Measurements from ENCODE around the gene GABRD. TPM values are rescaled to one million over a fixed set of nuclear protein-coding genes. Genes with fewer than 3 reads are reported as not detected.

Gene GABRD
- total RNA-seq, 6 experiments from 2014 or later = 0.55 TPM; not detected in 5

DNA sequence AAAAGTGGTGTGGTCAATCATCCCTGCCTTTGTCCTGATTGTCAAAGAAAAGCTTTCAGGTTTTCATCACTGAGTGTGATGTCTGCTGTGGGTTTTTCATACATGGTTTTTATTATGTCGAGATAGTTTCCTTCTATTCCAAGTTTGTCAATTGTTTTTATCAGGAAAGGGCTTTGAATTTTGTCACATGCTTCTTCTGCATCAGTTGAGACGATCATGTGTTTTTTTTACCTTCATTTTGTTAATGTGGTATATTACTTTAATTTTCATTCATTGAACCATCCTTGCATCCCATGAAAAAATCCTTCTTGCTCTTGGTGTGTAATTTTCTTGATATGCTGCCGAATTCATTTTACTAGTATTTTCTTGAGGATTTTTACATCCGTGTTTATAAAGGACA, 46.6 kb downstream of the GABRD start:
- ATAC-seq = no peak

DNA sequence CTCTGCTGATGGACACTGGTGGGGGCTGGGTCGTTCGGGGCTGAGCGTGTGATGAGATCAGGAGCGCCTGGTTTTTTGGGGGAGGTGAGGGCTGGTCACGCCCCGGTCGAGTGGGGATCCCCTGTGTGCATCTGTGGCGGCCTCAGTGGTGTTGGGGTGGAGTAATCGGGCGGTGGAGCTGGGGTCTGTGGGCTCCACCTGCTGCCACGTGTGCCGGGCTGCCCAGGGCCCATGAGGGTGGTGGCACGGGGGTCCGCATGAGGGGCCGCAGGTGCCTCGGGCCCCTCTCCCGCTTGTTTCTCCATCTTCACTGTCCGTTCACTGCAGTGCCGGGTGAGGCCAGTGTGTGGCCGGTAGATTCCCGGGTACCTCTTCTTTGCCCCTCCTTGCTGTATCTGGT, 48.2 kb downstream of the GABRD start:
- Histone ChIP-seq H3K4me3 (no peak overlapping the region), H3K36me3 (peaks cover 0 to 9% (median 0%) of the 10 kb centered on the region in 4 donors), H3K27ac (no peak overlapping the region), H3K4me1 (no peaks in the 10 kb centered on the region), H3K27me3 (no peaks in the 10 kb centered on the region), H3K9me3 (no peaks in the 10 kb centered on the region)
- no peak for DNase-seq
- TF ChIP-seq, protein P1, sequence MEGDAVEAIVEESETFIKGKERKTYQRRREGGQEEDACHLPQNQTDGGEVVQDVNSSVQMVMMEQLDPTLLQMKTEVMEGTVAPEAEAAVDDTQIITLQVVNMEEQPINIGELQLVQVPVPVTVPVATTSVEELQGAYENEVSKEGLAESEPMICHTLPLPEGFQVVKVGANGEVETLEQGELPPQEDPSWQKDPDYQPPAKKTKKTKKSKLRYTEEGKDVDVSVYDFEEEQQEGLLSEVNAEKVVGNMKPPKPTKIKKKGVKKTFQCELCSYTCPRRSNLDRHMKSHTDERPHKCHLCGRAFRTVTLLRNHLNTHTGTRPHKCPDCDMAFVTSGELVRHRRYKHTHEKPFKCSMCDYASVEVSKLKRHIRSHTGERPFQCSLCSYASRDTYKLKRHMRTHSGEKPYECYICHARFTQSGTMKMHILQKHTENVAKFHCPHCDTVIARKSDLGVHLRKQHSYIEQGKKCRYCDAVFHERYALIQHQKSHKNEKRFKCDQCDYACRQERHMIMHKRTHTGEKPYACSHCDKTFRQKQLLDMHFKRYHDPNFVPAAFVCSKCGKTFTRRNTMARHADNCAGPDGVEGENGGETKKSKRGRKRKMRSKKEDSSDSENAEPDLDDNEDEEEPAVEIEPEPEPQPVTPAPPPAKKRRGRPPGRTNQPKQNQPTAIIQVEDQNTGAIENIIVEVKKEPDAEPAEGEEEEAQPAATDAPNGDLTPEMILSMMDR (IDR thresholded peaks at IDR 0.05) = no peak
- TF ChIP-seq POLR2A (IDR thresholded peaks at IDR 0.05) = no peak
- ATAC-seq = no peak
- WGBS (ENCODE audit: insufficient coverage, low coverage, low lambda C conversion rate, missing lambda C conversion rate) = 94% methylated on average over 10 of the region's 21 CpGs
- intact Hi-C loops (cut with DNase I) = no loop called here

More for the DNA sequence above, 46.6 kb downstream of the GABRD start:
- DNase-seq = no peak
- no peak overlapping the region for H3K27ac ChIP-seq
- H3K27me3 ChIP-seq = no peaks in the 10 kb centered on the region
- intact Hi-C loops (cut with DNase I) = no loop called here
- H3K4me1 ChIP-seq = no peaks in the 10 kb centered on the region
- H3K9me3 ChIP-seq = no peaks in the 10 kb centered on the region
- TF ChIP-seq, protein P1 (IDR thresholded peaks at IDR 0.05) = no peak
- no peak for TF ChIP-seq POLR2A (IDR thresholded peaks at IDR 0.05)
- 95% methylated on average over 4 of the region's 4 CpGs for WGBS (ENCODE audit: insufficient coverage, low coverage, low lambda C conversion rate, missing lambda C conversion rate)
- H3K4me3 ChIP-seq = no peak overlapping the region
- H3K36me3 ChIP-seq = peaks cover 0 to 9% (median 0%) of the 10 kb centered on the region in 4 donors

DNA sequence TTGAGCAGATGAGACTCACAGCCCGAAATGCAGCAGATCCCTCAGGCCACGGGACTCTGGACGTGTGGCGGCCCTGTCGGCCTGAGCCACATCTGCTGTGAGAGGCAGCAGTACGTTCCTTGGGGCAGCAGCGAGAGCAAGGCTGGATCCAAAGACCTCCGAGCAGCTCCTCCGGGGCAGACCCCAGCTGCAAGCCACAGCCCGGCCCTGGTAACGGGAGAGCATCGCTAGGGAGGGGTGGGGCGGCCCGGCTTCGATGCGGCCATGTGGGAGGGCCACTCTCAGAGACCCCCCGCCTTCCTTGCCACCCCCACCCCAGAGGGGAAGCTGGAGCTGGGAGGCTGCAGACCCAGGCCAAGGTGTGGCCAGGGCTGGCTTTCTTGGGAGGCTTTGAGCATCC, 48.8 kb downstream of the GABRD start:
- intact Hi-C loops (cut with DNase I) = no loop called here

DNA sequence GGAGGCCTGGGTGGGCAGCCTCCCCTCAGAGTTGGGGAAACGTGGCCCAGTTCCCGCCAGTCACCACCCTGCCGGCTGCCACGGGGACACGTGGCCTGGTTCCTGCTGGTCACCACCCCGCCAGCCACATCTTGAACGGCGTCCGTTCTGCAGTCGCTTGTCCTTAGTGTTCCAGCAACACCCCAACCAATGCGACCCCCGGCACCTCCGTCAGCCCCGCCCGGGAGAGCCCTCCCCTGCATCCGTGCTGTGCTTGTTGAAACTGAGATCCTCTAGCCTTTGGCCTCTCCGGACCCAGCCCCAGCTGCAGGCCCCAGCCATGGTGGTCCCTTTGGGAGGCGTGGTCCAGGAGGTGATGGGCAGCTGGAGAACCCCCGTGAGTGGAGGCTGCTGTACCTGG, 49.8 kb downstream of the GABRD start:
- H3K4me1 ChIP-seq = no peaks in the 10 kb centered on the region
- no peaks in the 10 kb centered on the region for H3K9me3 ChIP-seq
- no peak overlapping the region for H3K4me3 ChIP-seq
- no peaks in the 10 kb centered on the region for H3K27me3 ChIP-seq
- H3K27ac ChIP-seq = no peak overlapping the region
- TF ChIP-seq, protein P1 (IDR thresholded peaks at IDR 0.05) = no peak
- no peak for TF ChIP-seq POLR2A (IDR thresholded peaks at IDR 0.05)
- intact Hi-C loops (cut with DNase I) = no loop called here
- no peak for DNase-seq
- peaks cover 0 to 9% (median 0%) of the 10 kb centered on the region in 4 donors for H3K36me3 ChIP-seq
- 100% methylated on average over 1 of the region's 19 CpGs for WGBS (ENCODE audit: insufficient coverage, low coverage, low lambda C conversion rate, missing lambda C conversion rate)
- ATAC-seq = no peak

More for the DNA sequence above, 48.8 kb downstream of the GABRD start:
- H3K27me3 ChIP-seq = no peaks in the 10 kb centered on the region
- H3K4me1 ChIP-seq = no peaks in the 10 kb centered on the region
- no peak for DNase-seq
- H3K4me3 ChIP-seq = no peak overlapping the region
- no peaks in the 10 kb centered on the region for H3K9me3 ChIP-seq
- WGBS (ENCODE audit: insufficient coverage, low coverage, low lambda C conversion rate, missing lambda C conversion rate) = no CpG with 5 or more reads among the region's 17 CpGs
- peaks cover 0 to 9% (median 0%) of the 10 kb centered on the region in 4 donors for H3K36me3 ChIP-seq
- TF ChIP-seq, protein P1 (IDR thresholded peaks at IDR 0.05) = no peak
- no peak for TF ChIP-seq POLR2A (IDR thresholded peaks at IDR 0.05)
- ATAC-seq = no peak
- no peak overlapping the region for H3K27ac ChIP-seq

DNA sequence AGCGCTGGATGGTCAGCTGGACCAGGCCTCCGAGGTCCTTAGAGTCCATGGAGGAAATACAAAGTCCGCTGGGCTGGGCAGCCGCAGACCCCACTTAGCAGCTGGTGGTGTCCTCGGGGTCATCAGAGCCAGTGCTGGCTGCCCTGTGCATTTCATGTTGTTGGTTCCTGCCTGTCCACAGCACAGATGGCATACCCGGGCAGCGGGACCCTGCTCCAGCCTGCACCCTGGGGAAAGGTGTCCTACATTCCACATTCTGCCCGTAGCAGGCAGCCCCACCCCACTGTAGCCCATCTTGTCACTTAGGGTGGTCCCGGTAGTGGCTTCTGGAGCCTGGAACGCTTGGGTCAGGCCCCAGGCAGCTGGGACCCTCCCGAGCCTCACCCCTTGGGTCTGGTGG, 50.9 kb downstream of the GABRD start:
- Histone ChIP-seq H3K27ac (no peak overlapping the region), H3K36me3 (peaks cover 0 to 9% (median 0%) of the 10 kb centered on the region in 4 donors), H3K4me3 (no peak overlapping the region), H3K9me3 (no peaks in the 10 kb centered on the region), H3K4me1 (no peaks in the 10 kb centered on the region), H3K27me3 (no peaks in the 10 kb centered on the region)
- no peak for TF ChIP-seq POLR2A (IDR thresholded peaks at IDR 0.05)
- TF ChIP-seq, protein P1 (IDR thresholded peaks at IDR 0.05) = no peak
- WGBS (ENCODE audit: insufficient coverage, low coverage, low lambda C conversion rate, missing lambda C conversion rate) = 100% methylated on average over 1 of the region's 11 CpGs
- ATAC-seq (no peak), DNase-seq (no peak)
- intact Hi-C loops (cut with DNase I) = no loop called here

Data from right lobe of liver (tissue), 6 donors.